Measurements from ENCODE around the gene RBM10. TPM values are rescaled to one million over a fixed set of nuclear protein-coding genes. Genes with fewer than 3 reads are reported as not detected.

Gene RBM10
- total and polyA plus RNA-seq, 2 of the 13 experiments (the other 11 are each of a cell fraction or from before 2014, with no cell fraction given) = 15.9 to 43.1 TPM

- TF ChIP-seq ZNF710 (CRISPR knock-in tag; IDR thresholded peaks at IDR 0.05; ENCODE audit: borderline replicate concordance) (no peak), GLMP (CRISPR knock-in tag; IDR thresholded peaks at IDR 0.05; ENCODE audit: borderline replicate concordance) (no peak), IKZF4 (CRISPR knock-in tag; IDR thresholded peaks at IDR 0.05; ENCODE audit: borderline replicate concordance, low read depth, not compliant biosample characterization) (no peak), CEBPZ (IDR thresholded peaks at IDR 0.05; ENCODE audit: low read length) (peak; percentile 95), CREB1 (IDR thresholded peaks at IDR 0.05) (peak; percentile 69), CREB1 (CRISPR knock-in tag; IDR thresholded peaks at IDR 0.05) (peak; percentile 74), ZNF552 (CRISPR knock-in tag; IDR thresholded peaks at IDR 0.05; ENCODE audit: borderline replicate concordance) (no peak), ESRRA (CRISPR knock-in tag; IDR thresholded peaks at IDR 0.05; ENCODE audit: low read depth) (no peak), RBM22 (optimal IDR thresholded peaks at IDR 0.05; ENCODE audit: low read length) (no peak), CBX1 (IDR thresholded peaks at IDR 0.05; ENCODE audit: low read depth) (no peak), TP53 (CRISPR knock-in tag; conservative IDR thresholded peaks at IDR 0.05) (no peak), ZNF546 (CRISPR knock-in tag; conservative IDR thresholded peaks at IDR 0.05) (no peak), ZBTB34 (CRISPR knock-in tag; IDR thresholded peaks at IDR 0.05) (no peak), PPARG (CRISPR knock-in tag; conservative IDR thresholded peaks at IDR 0.05) (no peak), ZBTB42 (CRISPR knock-in tag; IDR thresholded peaks at IDR 0.05) (no peak), RCOR2 (CRISPR knock-in tag; IDR thresholded peaks at IDR 0.05) (no peak), MEIS2 (CRISPR knock-in tag; IDR thresholded peaks at IDR 0.05) (no peak), ZNF574 (CRISPR knock-in tag; IDR thresholded peaks at IDR 0.05) (no peak), CEBPB (IDR thresholded peaks at IDR 0.05; ENCODE audit: borderline replicate concordance, low read depth, low read length) (no peak)
Observed at GRCh38 chrX:47129157-47129898, 15.7 kb upstream of the RBM10 start (continued).

All from HepG2 (cell line).